AG04450 (cell line): ENCODE results near the gene TRAK2. TPM values are rescaled to one million over a fixed set of nuclear protein-coding genes. Genes with fewer than 3 reads are reported as not detected.
A peak's percentile ranks its signal among the peaks of the same experiment; 100 is the strongest.

Source experiments
- CTCF ChIA-PET: fragments of 300-600, 350-600 bp; formaldehyde crosslinking; extraction: SDS; loops from one replicate; lab custom pipeline; 2022; ENCODE audit warnings: antibody characterized with exemption, inconsistent platforms; lab: Charles Lee
- POLR2A ChIA-PET: fragments of 350-600 bp; formaldehyde crosslinking; extraction: SDS; loops from one replicate; lab custom pipeline; 2021; ENCODE audit warnings: antibody characterized with exemption, inconsistent platforms; lab: Yijun Ruan, JAX
- DNase-seq: peaks from one replicate; pipeline ENCODE4 v3.0.0-alpha.2; 2011; ENCODE audit warnings: low read depth, low spot score
- H3K27ac ChIP-seq: one replicate; pipeline ENCODE4 v1.5.1; 2012; ENCODE audit warnings: low read depth, low read length, control low read depth
- H3K27me3 ChIP-seq: one replicate; pipeline ENCODE4 v1.6.0; 2012; ENCODE audit warnings: low read length; ENCODE audit not compliant: control insufficient read depth, insufficient read depth
- H3K4me3 ChIP-seq: 2 replicates; pipeline ENCODE4 v1.5.1; 2011; ENCODE audit warnings: mild to moderate bottlenecking, low read depth, low read length, control low read depth
- H3K9me3 ChIP-seq: 2 replicates; pipeline ENCODE4 v1.5.1; 2012; ENCODE audit warnings: low read length; ENCODE audit not compliant: control insufficient read depth, insufficient read depth
- CTCF ChIP-seq: IDR thresholded peaks from 2 replicates; pipeline ENCODE4 v1.5.1; 2011; ENCODE audit warnings: low read depth, low read length, control low read depth, inconsistent platforms
- polyA plus RNA-seq: library from polyadenylated mRNA; depleted of rRNA; stranded (reverse); fragments of >200 nt; gene quantifications from 2 replicates; pipeline ENCODE4 v1.2.3, GENCODE V29; 2011

The TRAK2 gene
- polyA plus RNA-seq, 1 experiment: 38.4 TPM

GRCh38 chr2:201363857-201364560 is 87.2 kb downstream of the TRAK2 start:
- DNase-seq: no peak
- peaks cover 19% of the 10 kb centered on the region for H3K9me3 ChIP-seq
- TF ChIP-seq CTCF: peak; percentile 82
- POLR2A ChIA-PET: no interaction called here
- H3K27ac ChIP-seq: no peak overlapping the region
- H3K27me3 ChIP-seq: no peaks in the 10 kb centered on the region
- no peak overlapping the region for H3K4me3 ChIP-seq
- CTCF ChIA-PET: interaction anchor here (0.6 to 3.0 kb wide), 16 partner anchors 11 to 245 kb away, joined by 3 to 30 read pairs (median 4); no protein-coding TSS in a partner anchor

GRCh38 chr2:201362396-201362795 is 88.9 kb downstream of the TRAK2 start:
- no peak for TF ChIP-seq CTCF
- H3K27me3 ChIP-seq: no peaks in the 10 kb centered on the region
- ChIA-PET CTCF (no interaction called here), POLR2A (no interaction called here)
- DNase-seq: no peak
- peaks cover 22% of the 10 kb centered on the region for H3K9me3 ChIP-seq
- H3K27ac ChIP-seq: no peak overlapping the region
- H3K4me3 ChIP-seq: no peak overlapping the region

- Histone ChIP-seq H3K9me3 (peaks cover 20% of the 10 kb centered on the region), H3K4me3 (no peak overlapping the region), H3K27me3 (no peaks in the 10 kb centered on the region), H3K27ac (no peak overlapping the region)
- CTCF ChIA-PET: no interaction called here
- TF ChIP-seq CTCF: no peak
- no peak for DNase-seq
- POLR2A ChIA-PET: no interaction called here
Observed at GRCh38 chr2:201361078-201361733, 90.1 kb downstream of the TRAK2 start.

- CTCF ChIA-PET: no interaction called here
Observed at GRCh38 chr2:201360256-201360655, 91.0 kb downstream of the TRAK2 start.

More at GRCh38 chr2:201360256-201360655, 91.0 kb downstream of the TRAK2 start:
- H3K4me3 ChIP-seq: no peak overlapping the region
- TF ChIP-seq CTCF: no peak
- POLR2A ChIA-PET: no interaction called here
- no peaks in the 10 kb centered on the region for H3K27me3 ChIP-seq
- DNase-seq: no peak
- peaks cover 20% of the 10 kb centered on the region for H3K9me3 ChIP-seq
- no peak overlapping the region for H3K27ac ChIP-seq
